Activated CD4-positive, alpha-beta T cell treated with anti-CD3 and anti-CD28 coated beads for 1 hour (primary cell): Measurements from ENCODE around the gene ZSWIM6.

Source experiments
- DNase-seq: peaks from one replicate; pipeline ENCODE4 v3.0.0-alpha.2; 2020

ZSWIM6 gene

DNA sequence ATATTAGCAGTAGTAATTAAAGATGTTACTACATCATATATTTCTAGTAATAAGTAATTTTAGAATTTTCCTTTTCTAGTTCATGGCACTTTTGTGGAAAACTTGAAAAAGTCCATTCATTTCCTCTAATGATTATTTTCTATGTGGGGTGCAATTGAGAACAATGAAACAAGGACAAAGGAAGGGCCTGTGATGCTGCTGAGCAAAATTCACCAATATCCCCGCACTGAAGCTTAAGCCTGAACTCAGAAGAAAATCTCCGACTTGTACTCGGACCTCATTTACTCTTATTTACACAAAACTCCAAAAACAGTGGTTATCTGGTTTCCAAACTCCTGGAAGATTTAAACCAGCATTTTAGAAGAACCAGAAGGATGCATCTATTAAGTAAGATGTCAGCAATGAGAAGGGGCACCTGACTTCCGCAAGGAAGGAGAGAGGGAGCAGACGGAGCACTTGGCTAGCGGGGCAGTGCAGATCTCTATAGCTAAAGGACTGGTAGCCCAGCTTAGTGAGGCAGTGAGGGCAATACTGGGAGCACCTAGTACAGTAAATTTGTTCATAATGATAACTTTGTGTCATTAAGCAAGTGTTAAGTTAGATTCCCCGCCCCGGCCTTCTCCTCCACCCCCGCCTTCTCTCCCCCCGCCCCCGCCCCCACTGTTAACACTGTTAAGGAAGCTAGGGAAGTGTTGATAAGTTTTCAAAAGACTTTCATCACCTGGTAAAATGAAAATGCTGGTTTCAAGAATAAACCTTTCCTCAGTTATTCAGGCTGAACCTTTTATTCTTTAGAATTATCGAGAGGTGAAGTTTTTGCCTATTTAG lies 123.3 kb downstream of the ZSWIM6 start:
- DNase-seq, result no peak

- no peak for DNase-seq
Observed at GRCh38 chr5:61460471-61460870, 128.4 kb downstream of the ZSWIM6 start.

- DNase-seq, result no peak
Observed at GRCh38 chr5:61461417-61461816, 129.4 kb downstream of the ZSWIM6 start.

DNA sequence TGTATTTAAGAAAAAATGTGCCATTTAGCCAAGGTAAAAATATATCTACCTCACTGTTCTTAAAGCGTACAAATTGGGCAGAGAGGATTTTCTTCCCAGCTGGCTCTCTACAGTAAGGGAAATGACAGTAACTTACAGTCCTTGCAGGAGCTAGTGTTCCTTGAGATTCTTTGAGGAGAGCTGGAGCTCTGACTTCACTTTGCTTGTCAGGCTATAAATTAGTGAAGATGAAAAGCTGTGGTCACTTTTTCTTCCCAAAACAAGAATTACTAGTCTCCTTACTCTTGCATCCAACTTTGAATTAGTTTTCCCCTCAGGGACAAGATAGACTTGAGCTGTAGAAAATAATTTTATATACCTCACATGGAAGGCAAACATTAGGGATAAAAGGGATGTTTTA lies 129.9 kb downstream of the ZSWIM6 start:
- DNase-seq, result no peak

- DNase-seq, result no peak
Observed at GRCh38 chr5:61463596-61463995, 131.5 kb downstream of the ZSWIM6 start.

GRCh38 chr5:61464512-61464911 lies 132.5 kb downstream of the ZSWIM6 start:
- DNase-seq, result no peak

DNA sequence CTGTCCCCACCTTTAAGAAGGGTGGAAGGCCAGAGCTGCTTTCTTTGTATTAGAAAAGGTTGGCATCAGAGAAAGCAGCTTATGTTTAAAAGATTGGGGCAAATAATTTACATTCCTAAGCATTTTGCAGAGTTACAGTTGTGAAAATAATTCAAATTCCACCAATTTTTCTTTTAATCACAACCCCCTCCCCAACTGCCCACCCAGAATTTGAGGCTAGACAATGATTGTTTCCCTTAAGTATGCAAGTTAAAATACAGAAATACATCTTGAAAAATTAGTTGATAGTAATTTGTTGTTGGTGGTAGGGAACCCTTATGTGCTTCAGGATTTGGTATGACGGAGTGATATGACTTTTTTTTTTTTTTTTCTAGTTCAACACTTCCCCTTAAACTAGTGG lies 133.0 kb downstream of the ZSWIM6 start:
- DNase-seq, result no peak

DNA sequence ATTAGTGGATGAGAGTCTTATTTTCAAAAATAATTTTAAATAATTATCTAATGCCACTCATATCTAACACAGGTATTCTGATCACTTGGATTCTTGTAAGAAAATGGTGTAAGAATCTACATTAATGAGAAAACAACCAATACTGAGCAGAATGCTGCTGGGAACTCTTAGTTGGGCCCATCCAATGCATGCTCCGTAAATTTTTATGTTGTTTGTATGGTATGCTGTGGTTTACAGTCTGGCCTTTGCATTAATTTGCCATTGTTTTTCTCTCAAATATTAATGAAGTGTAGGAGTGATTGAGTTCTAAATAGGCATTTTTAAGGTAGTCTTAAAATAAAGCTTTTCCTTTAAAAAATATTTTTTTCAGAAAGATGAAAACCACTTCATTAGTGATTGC lies 133.4 kb downstream of the ZSWIM6 start:
- no peak for DNase-seq

GRCh38 chr5:61466017-61466416 lies 134.0 kb downstream of the ZSWIM6 start:
- no peak for DNase-seq

- no peak for DNase-seq
Observed at GRCh38 chr5:61467766-61468482, 135.9 kb downstream of the ZSWIM6 start.

GRCh38 chr5:61468483-61468865 lies 136.4 kb downstream of the ZSWIM6 start:
- no peak for DNase-seq

DNA sequence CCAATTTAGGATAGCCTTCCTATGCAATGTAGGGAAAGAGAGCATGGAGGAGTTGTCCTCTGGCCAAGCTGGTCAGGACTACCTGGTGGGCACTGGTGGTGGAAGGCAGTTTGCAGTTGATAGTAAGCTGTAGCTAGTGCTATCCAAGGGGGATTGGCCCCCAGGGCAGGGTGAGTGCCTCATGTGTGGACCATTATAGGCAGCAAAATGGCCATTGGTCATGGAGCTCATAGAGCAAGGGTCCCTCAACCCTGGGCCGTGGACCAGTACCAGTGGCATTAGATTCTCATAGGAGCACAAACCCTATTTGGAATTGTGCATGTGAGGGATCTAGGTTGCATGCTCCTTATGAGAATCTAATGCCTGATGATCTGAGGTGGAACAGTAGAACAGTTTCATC lies 139.3 kb downstream of the ZSWIM6 start:
- DNase-seq, result no peak

- no peak for DNase-seq
Observed at GRCh38 chr5:61472172-61472958, 140.3 kb downstream of the ZSWIM6 start.

GRCh38 chr5:61474746-61475145 lies 142.7 kb downstream of the ZSWIM6 start:
- no peak for DNase-seq

DNA sequence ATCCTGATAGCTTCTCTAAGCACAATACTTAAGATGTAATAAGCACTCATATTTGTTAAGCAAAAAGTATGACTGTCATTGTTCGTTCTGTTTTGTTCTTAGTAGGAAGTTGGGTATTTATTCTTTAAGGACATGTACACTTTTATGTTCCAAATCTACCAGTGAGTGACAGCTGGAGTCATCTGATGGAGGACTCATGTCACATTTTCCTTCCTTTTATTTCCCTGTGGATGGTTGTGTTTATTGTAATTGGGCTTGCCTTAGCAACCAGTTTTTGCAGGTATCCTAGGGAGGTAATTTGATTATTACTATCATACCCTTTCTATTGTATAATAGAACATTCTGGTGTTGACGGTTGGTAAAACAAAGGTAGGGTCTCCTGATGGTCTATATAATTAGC lies 145.7 kb downstream of the ZSWIM6 start:
- no peak for DNase-seq

GRCh38 chr5:61479850-61480614 lies 148.0 kb downstream of the ZSWIM6 start:
- no peak for DNase-seq

GRCh38 chr5:61482980-61483379 lies 150.9 kb downstream of the ZSWIM6 start:
- DNase-seq, result no peak

- no peak for DNase-seq
Observed at GRCh38 chr5:61486476-61486875, 154.4 kb downstream of the ZSWIM6 start.

GRCh38 chr5:61489574-61489973 lies 157.5 kb downstream of the ZSWIM6 start:
- no peak for DNase-seq

DNA sequence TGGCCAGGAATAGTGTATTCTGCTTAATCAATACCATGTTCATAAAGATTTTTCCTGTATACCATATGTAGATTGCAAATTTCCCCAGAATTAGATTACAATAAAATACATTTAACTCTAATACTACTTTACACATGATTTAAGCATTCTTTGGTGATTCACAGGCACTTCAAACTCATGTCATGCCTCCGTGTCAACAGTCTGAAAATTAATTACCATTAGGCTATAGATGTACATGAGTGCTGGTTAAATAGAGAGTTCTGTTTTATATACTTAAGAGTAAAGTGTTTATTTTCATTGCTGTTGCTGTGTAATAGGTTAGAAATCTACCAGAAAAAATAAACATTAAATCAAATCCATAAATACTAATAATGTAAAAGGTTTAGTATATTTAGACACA lies 159.8 kb downstream of the ZSWIM6 start:
- no peak for DNase-seq

GRCh38 chr5:61493973-61494372 lies 161.9 kb downstream of the ZSWIM6 start:
- no peak for DNase-seq

DNA sequence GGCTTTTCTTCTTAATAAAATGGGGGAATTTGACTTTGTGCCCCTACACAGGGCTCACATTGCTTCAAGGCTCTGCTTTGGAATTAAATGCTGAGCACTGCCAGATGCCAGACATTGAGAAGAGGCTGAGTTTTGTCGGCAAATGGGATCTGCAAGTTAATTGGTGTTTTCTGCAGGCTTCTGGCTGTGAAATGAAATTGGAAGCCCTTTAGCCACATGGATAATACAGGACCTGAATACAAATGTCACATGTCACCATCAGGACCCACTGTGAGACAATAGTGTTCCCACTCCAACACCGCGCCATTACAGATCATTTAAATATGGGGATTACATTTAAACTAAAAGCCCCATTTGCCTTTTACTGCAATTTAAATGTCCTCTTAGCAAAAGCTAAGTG lies 164.4 kb downstream of the ZSWIM6 start:
- DNase-seq, result no peak

DNA sequence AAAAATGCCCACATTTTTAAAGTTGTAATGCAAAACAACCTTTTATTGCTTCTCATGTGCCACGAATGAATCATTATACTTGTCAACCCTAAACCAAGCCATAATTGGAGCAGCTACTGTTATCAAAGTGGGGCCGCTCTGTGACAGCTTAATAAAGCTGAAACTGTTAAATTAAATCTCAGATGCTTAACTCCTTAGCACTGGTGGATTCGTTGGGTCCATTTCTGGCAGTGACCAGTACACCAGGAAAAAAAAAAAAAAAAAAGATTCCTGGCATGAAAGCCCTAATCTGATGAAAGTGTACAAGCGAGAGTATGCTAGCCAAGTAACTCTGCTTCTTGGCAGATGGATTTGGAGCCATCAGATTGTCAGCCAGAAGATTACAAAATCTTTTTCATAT lies 164.8 kb downstream of the ZSWIM6 start:
- DNase-seq, result no peak
